BE2C (cell line): ENCODE results near the gene PPP1R1B.

Source experiments
- DNase-seq: peaks from one replicate; pipeline ENCODE4 v3.0.0-alpha.2; 2020
- H3K27me3 ChIP-seq: fragments of 250-450 bp; sonication (Bioruptor Pico); 2 replicates; pipeline ENCODE4 v1.5.1; 2020; ENCODE audit warnings: mild to moderate bottlenecking
- H3K36me3 ChIP-seq: fragments of 250-450 bp; sonication (Bioruptor Pico); 2 replicates; pipeline ENCODE4 v1.5.1; 2020; ENCODE audit warnings: mild to moderate bottlenecking
- H3K4me1 ChIP-seq: fragments of 250-450 bp; sonication (Bioruptor Pico); 2 replicates; pipeline ENCODE4 v1.5.1; 2020
- H3K4me3 ChIP-seq: 2 replicates; pipeline ENCODE4 v1.5.1; 2011; ENCODE audit warnings: low read depth, low read length
- H3K9me3 ChIP-seq: fragments of 250-450 bp; sonication (Bioruptor Pico); 2 replicates; pipeline ENCODE4 v1.5.1; 2020
- CTCF ChIP-seq: IDR thresholded peaks from 2 replicates; pipeline ENCODE4 v1.5.1; 2012; ENCODE audit warnings: mild to moderate bottlenecking, low read depth, low read length

The PPP1R1B gene

DNA sequence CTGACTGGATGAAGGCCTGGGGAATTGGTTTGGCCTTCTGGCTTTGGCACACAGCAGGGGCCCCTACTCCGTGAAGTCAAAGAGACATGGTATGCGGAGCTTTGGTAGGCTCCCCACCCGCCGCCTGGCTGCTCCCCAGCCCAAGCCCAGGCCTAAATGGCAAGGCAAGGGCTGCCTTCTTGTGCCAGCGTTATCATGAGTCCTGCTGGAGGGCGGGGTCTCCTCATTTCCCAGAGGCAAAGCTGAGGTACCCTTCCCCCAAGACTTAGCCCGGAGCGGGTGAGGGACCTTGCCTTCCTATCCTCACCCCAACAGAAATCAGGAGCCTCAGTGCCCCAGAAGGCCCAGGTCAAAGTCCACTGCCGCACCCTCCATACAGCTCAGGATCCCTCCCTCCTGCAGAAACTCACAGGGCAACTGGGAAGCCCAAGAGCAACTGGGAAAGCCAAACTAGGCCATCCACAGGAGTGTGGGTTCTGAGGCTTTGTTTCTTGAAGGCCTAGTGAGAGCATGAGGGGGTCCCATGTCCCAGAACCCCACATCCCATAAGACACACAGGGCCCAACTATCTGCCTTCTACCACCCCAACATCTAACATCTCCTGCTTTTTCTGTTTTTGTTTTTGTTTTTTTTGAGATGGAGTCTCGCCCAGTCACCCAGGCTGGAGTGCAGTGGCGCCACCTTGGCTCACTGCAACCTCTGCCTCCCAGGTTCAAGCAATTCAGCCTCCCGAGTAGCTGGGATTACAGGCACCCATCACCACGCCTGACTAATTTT lies 51.8 kb downstream of the PPP1R1B start:
- Histone ChIP-seq H3K36me3 (no peaks in the 10 kb centered on the region), H3K27me3 (no peaks in the 10 kb centered on the region), H3K9me3 (no peaks in the 10 kb centered on the region), H3K4me1 (no peaks in the 10 kb centered on the region), H3K4me3 (no peak overlapping the region)
- no peak for DNase-seq
- TF ChIP-seq CTCF: no peak

- Histone ChIP-seq H3K4me1 (no peaks in the 10 kb centered on the region), H3K4me3 (no peak overlapping the region), H3K36me3 (no peaks in the 10 kb centered on the region), H3K9me3 (no peaks in the 10 kb centered on the region), H3K27me3 (no peaks in the 10 kb centered on the region)
- no peak for TF ChIP-seq CTCF
- DNase-seq: no peak
Observed at GRCh38 chr17:39679521-39680192, 52.9 kb downstream of the PPP1R1B start.

- H3K36me3 ChIP-seq: no peaks in the 10 kb centered on the region; the same call in 1 of the 2 replicates
- no peak overlapping the region for H3K4me3 ChIP-seq
- no peak for TF ChIP-seq CTCF
- DNase-seq: no peak
- H3K4me1 ChIP-seq: no peaks in the 10 kb centered on the region
- H3K27me3 ChIP-seq: no peaks in the 10 kb centered on the region
- H3K9me3 ChIP-seq: no peaks in the 10 kb centered on the region
Observed at GRCh38 chr17:39683295-39683939, 56.7 kb downstream of the PPP1R1B start.

DNA sequence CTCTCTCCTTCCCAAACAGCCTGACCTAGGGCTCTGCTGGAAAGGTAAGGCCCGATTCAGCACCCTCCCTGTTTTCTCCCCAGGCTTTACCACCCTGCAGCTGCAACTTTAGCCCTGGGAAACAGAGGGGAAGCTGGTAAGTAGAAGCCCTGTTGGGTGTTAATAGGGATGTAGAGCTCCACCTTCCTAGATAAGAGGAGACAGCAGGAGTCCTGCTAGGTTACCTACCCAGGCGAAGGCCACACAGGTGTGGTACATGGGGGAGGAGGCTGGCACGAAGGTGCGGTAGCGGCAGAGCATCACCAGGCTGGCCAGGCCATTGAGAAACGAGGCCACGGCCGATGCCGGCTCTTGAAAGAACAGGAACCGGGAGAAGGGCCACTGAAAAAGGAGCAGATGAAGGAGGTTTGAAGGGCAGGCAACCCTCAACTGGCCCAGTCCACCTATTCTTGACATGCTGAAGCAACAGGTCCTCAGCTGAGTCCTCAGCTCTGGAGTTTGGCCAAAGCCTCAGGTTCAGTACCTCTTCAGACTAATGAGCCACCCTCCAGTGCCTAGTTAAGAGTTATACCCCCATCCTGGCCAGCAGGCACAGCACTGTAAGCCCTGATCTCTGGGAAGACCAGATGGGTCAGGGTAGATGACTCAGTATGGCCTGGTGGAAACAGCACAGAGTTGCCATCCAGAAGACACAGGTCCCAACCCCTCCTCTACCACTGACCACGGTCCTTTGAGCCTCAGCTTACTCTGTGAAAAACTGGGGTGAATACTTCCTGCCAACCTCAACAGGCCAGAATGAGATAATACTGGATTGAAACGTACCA lies 57.8 kb downstream of the PPP1R1B start:
- Histone ChIP-seq H3K27me3 (no peaks in the 10 kb centered on the region), H3K4me3 (no peak overlapping the region), H3K36me3 (no peaks in the 10 kb centered on the region; the same call in 1 of the 2 replicates), H3K4me1 (no peaks in the 10 kb centered on the region), H3K9me3 (no peaks in the 10 kb centered on the region)
- TF ChIP-seq CTCF: no peak
- no peak for DNase-seq
